Ovary (tissue), 3 donors: ENCODE measurements around the gene ZNF749.

ENCODE experiments used
- EP300 ChIP-seq: sonication (generic); formaldehyde crosslinking; IDR thresholded peaks from one replicate; pipeline ENCODE4 v1.6.1; 2017; ENCODE audit warnings: antibody characterized with exemption
- POLR2A ChIP-seq: fragments of 450-650 bp; IDR thresholded peaks from one replicate; pipeline ENCODE4 v1.6.1; 2017; ENCODE audit warnings: antibody characterized with exemption, mild to moderate bottlenecking, moderate library complexity
- TF ChIP-seq, protein P1 (sequence below), 3 donors: fragments of 450-650 bp in 2 of 3; fragments of 200-600 bp in 1 of 3; IDR thresholded peaks; one replicate each; pipeline versions ENCODE4 v1.5.1 to v1.8.0; 2016 to 2022; ENCODE audit warnings: antibody characterized with exemption in 3 of 3, mild to moderate bottlenecking in 1 of 3
- donor health status: DM: no; HTN: no; CAD: no.

DNA sequence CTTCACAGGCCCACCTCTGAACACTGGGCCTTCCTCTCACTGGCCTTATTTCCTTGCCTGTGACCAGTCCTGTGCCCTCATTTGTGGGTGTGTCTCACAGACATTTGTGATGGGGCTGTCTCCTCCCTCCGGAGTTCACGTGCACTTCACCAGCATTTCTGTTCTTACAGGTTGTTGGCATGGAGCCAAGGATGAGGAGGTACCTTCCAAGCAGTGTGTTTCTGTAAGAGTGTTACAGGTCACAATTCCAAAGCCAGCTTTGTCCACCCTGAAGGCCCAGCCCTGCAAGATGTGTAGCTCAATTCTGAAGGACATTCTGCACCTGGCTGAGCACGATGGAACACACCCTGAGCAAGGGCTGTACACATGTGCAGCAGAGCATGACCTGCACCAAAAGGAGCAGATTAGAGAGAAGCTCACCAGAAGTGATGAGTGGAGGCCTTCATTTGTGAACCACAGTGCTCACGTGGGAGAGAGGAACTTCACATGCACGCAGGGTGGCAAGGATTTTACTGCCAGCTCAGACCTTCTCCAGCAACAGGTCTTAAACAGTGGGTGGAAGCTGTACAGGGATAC is 8.1 kb downstream of the ZNF749 start:
- TF ChIP-seq, protein P1, sequence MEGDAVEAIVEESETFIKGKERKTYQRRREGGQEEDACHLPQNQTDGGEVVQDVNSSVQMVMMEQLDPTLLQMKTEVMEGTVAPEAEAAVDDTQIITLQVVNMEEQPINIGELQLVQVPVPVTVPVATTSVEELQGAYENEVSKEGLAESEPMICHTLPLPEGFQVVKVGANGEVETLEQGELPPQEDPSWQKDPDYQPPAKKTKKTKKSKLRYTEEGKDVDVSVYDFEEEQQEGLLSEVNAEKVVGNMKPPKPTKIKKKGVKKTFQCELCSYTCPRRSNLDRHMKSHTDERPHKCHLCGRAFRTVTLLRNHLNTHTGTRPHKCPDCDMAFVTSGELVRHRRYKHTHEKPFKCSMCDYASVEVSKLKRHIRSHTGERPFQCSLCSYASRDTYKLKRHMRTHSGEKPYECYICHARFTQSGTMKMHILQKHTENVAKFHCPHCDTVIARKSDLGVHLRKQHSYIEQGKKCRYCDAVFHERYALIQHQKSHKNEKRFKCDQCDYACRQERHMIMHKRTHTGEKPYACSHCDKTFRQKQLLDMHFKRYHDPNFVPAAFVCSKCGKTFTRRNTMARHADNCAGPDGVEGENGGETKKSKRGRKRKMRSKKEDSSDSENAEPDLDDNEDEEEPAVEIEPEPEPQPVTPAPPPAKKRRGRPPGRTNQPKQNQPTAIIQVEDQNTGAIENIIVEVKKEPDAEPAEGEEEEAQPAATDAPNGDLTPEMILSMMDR (IDR thresholded peaks at IDR 0.05) = no peak
- TF ChIP-seq POLR2A (no peak), EP300 (no peak)
